HL-60 (cell line): Measurements from ENCODE around the gene SSH2.

ENCODE experiments used
- DNase-seq, 2 experiments: peaks; one replicate each; pipeline ENCODE4 v3.0.0-alpha.2; 2010 to 2020; ENCODE audit warnings: low read depth in 1 of 2, low spot score in 1 of 2
- H3K27ac ChIP-seq: fragments of 250-450 bp; sonication (Bioruptor Pico); replicated peaks from 2 replicates; pipeline ENCODE4 v1.5.1; 2020; ENCODE audit warnings: mild to moderate bottlenecking, moderate library complexity
- H3K27me3 ChIP-seq: fragments of 250-450 bp; sonication (Bioruptor Pico); 2 replicates; pipeline ENCODE4 v1.5.1; 2021; ENCODE audit warnings: mild to moderate bottlenecking, moderate library complexity; ENCODE audit not compliant: insufficient read depth, poor library complexity, severe bottlenecking
- H3K4me3 ChIP-seq: replicated peaks from 2 replicates; pipeline ENCODE4 v1.5.1; 2011; ENCODE audit warnings: mild to moderate bottlenecking, control low read depth, low read length; ENCODE audit not compliant: insufficient read depth
- GABPA ChIP-seq: IDR thresholded peaks from 2 replicates; pipeline ENCODE4 v1.6.1; 2012; ENCODE audit warnings: low read depth
- POLR2AphosphoS5 ChIP-seq: IDR thresholded peaks from 2 replicates; pipeline ENCODE4 v1.6.1; 2012; ENCODE audit warnings: low read depth
- SPI1 ChIP-seq: IDR thresholded peaks from 2 replicates; pipeline ENCODE4 v1.6.1; 2012; ENCODE audit warnings: low read depth, mild to moderate bottlenecking, borderline replicate concordance
- TF ChIP-seq, protein P1 (sequence below): IDR thresholded peaks from 2 replicates; pipeline ENCODE4 v1.6.1; 2012; ENCODE audit warnings: low read depth; ENCODE audit not compliant: insufficient replicate concordance
- TF ChIP-seq, protein P2 (sequence below): IDR thresholded peaks from one replicate; pipeline ENCODE4 v1.5.1; 2011; ENCODE audit warnings: low read length, control low read depth, inconsistent platforms; ENCODE audit not compliant: insufficient read depth

Gene SSH2

GRCh38 chr17:29620271-29620670 is 309.8 kb downstream of the SSH2 start:
- TF ChIP-seq POLR2AphosphoS5 (no peak), SPI1 (no peak), GABPA (no peak)
- TF ChIP-seq, protein P1, sequence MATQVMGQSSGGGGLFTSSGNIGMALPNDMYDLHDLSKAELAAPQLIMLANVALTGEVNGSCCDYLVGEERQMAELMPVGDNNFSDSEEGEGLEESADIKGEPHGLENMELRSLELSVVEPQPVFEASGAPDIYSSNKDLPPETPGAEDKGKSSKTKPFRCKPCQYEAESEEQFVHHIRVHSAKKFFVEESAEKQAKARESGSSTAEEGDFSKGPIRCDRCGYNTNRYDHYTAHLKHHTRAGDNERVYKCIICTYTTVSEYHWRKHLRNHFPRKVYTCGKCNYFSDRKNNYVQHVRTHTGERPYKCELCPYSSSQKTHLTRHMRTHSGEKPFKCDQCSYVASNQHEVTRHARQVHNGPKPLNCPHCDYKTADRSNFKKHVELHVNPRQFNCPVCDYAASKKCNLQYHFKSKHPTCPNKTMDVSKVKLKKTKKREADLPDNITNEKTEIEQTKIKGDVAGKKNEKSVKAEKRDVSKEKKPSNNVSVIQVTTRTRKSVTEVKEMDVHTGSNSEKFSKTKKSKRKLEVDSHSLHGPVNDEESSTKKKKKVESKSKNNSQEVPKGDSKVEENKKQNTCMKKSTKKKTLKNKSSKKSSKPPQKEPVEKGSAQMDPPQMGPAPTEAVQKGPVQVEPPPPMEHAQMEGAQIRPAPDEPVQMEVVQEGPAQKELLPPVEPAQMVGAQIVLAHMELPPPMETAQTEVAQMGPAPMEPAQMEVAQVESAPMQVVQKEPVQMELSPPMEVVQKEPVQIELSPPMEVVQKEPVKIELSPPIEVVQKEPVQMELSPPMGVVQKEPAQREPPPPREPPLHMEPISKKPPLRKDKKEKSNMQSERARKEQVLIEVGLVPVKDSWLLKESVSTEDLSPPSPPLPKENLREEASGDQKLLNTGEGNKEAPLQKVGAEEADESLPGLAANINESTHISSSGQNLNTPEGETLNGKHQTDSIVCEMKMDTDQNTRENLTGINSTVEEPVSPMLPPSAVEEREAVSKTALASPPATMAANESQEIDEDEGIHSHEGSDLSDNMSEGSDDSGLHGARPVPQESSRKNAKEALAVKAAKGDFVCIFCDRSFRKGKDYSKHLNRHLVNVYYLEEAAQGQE: no peak
- TF ChIP-seq, protein P2, sequence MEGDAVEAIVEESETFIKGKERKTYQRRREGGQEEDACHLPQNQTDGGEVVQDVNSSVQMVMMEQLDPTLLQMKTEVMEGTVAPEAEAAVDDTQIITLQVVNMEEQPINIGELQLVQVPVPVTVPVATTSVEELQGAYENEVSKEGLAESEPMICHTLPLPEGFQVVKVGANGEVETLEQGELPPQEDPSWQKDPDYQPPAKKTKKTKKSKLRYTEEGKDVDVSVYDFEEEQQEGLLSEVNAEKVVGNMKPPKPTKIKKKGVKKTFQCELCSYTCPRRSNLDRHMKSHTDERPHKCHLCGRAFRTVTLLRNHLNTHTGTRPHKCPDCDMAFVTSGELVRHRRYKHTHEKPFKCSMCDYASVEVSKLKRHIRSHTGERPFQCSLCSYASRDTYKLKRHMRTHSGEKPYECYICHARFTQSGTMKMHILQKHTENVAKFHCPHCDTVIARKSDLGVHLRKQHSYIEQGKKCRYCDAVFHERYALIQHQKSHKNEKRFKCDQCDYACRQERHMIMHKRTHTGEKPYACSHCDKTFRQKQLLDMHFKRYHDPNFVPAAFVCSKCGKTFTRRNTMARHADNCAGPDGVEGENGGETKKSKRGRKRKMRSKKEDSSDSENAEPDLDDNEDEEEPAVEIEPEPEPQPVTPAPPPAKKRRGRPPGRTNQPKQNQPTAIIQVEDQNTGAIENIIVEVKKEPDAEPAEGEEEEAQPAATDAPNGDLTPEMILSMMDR: no peak
- no peak overlapping the region for H3K27ac ChIP-seq
- H3K27me3 ChIP-seq: peaks cover 11% of the 10 kb centered on the region
- H3K4me3 ChIP-seq: no peak overlapping the region
- DNase-seq: no peak

DNA sequence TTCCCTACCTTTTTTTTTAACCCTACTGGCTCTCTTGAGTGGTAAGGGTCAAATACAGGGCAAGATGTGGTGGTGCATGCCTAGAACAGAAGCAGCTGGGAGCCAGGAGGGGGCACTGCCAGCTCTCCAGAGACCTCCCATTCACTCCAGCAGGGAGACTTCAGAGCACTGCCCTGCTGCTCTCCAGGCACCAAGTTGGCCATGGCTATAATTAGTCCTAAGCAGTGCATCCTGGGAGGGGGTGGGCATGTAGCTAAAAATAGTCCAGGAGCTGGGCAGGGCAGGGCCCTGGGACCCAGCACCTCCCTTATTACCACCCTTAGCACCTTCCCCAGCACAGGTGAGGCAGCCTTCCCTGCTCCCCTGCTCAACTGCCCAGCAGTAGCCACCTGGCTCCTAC is 310.8 kb downstream of the SSH2 start:
- Histone ChIP-seq H3K27ac (no peak overlapping the region), H3K4me3 (no peak overlapping the region), H3K27me3 (peaks cover 11% of the 10 kb centered on the region)
- no peak for TF ChIP-seq SPI1
- TF ChIP-seq, protein P2: peak; percentile 3
- DNase-seq: peak in 1 of 2 experiments; percentile 24

- Histone ChIP-seq H3K27me3 (peaks cover 11% of the 10 kb centered on the region), H3K27ac (no peak overlapping the region), H3K4me3 (peak overlapping the region; percentile 18)
- DNase-seq: no peak
- TF ChIP-seq GABPA: no peak
- TF ChIP-seq, protein P1: no peak
- no peak for TF ChIP-seq SPI1
- TF ChIP-seq, protein P2: no peak
- TF ChIP-seq POLR2AphosphoS5: no peak
Measured at GRCh38 chr17:29618272-29619065, 311.6 kb downstream of the SSH2 start.
